HG03520 (cell line): ENCODE results near the gene S100A1.

Source experiments
- ATAC-seq: cut with Tn5 transposase; IDR thresholded peaks from one replicate; pipeline ENCODE4 v1.9.1; 2021; ENCODE audit warnings: mild to moderate bottlenecking, moderate library complexity; ENCODE audit not compliant: unreplicated experiment

S100A1 gene

DNA sequence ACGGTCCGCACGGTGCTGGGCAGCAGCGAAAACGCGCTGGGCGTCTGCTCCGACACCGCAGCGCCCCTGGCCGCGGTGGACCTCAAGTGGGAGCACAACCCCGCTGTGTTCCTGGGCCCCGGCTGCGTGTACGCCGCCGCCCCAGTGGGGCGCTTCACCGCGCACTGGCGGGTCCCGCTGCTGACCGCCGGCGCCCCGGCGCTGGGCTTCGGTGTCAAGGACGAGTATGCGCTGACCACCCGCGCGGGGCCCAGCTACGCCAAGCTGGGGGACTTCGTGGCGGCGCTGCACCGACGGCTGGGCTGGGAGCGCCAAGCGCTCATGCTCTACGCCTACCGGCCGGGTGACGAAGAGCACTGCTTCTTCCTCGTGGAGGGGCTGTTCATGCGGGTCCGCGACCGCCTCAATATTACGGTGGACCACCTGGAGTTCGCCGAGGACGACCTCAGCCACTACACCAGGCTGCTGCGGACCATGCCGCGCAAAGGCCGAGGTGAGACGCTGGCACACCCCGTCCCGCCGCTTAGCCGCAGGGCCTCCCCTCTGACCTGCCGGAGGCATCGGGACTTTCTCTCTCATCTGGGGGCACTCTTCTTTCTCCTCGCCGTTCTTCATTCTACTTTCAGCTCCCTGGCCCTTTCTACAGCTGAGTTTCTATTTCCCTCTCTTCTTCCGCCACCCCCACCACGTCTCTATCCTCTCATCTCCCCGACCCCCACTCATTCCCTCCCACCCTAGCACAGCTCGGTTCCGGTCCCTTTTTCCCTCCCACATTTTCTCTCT is 51.3 kb downstream of the S100A1 start:
- ATAC-seq, result no peak

DNA sequence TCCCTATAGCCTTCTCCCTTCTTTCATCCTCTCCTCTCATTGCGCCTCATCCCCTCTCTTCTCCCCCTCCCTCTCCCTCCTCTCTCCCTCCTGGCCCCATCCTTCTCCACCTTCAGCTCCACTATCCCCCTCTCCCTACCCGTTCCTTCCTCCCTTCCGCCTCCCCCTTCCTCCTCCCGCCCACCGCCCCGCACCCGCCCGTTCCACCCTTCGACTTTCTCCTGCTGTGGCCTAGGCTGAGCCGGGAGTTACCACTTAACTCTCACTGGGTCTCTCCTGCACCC is 51.8 kb downstream of the S100A1 start:
- no peak for ATAC-seq
